MM.1S (cell line): Measurements from ENCODE around the gene EPB41.
A peak's percentile ranks its signal among the peaks of the same experiment; 100 is the strongest.

Experiments used
- CTCF ChIP-seq: fragments of 300-600 bp; sonication (generic); IDR thresholded peaks from 2 replicates; pipeline ENCODE4 v1.5.1; 2016; ENCODE audit warnings: antibody characterized with exemption, low read length, mixed read lengths
- EZH2phosphoT487 ChIP-seq: fragments of 300-600 bp; sonication (generic); IDR thresholded peaks from 2 replicates; pipeline ENCODE4 v1.6.1; 2018; ENCODE audit warnings: antibody characterized with exemption, low read length

GRCh38 chr1:29033829-29034466 lies 119.6 kb downstream of the EPB41 start:
- peak; percentile 65 for TF ChIP-seq CTCF
- no peak for TF ChIP-seq EZH2phosphoT487
